B cell (primary cell): Measurements from ENCODE around the gene PARD3B.

Experiments
- CTCF ChIP-seq: fragments of 200-600 bp; IDR thresholded peaks from one replicate; pipeline ENCODE4 v1.8.0; 2022; ENCODE audit warnings: antibody characterized with exemption, mild to moderate bottlenecking
- EZH2 ChIP-seq: IDR thresholded peaks from 2 replicates; pipeline ENCODE4 v1.6.1; 2012; ENCODE audit warnings: borderline replicate concordance, low read depth, mild to moderate bottlenecking, moderate library complexity, low read length; ENCODE audit not compliant: insufficient read depth, poor library complexity, severe bottlenecking

DNA sequence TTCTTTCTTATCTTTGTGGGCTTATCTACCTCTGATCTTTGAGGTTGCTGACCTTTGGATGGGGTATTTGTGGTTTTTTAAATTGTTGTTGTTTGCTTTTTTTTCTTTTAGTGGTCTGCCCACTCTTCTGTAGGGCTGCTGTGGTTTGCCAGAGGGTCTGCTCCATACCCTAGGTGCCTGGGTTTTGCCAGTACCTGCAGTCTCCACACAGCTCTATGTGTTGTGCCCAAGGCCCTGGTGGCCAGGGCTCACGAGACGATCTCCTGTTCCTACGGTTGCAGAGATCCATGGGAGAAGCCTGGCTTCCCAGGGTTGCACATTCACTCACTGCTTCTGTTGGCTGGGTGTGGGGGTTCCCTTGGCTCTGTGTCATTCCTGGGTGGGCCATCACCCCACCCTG is 87.1 kb downstream of the PARD3B start:
- no peak for TF ChIP-seq CTCF
- no peak for TF ChIP-seq EZH2
